ENCODE data around the gene KCNG2. TPM values are rescaled to one million over a fixed set of nuclear protein-coding genes. Genes with fewer than 3 reads are reported as not detected.

KCNG2 gene
- total RNA-seq, 1 donor, result not detected

- Histone ChIP-seq H3K79me2 (ENCODE audit: insufficient read depth, low read length) (no peaks in the 10 kb centered on the region), H3K9me3 (ENCODE audit: low read depth, low read length) (peaks cover 2% of the 10 kb centered on the region), H4K20me1 (ENCODE audit: insufficient read depth, low read length) (no peaks in the 10 kb centered on the region), H3K4me3 (ENCODE audit: insufficient read depth, low read length) (no peak overlapping the region), H2AFZ (ENCODE audit: low read length) (no peak overlapping the region), H3K36me3 (ENCODE audit: insufficient read depth, low read length) (no peaks in the 10 kb centered on the region), H3K4me2 (ENCODE audit: insufficient read depth, low read length) (no peak overlapping the region), H3K27me3 (ENCODE audit: insufficient read depth, low read length) (peaks cover 3% of the 10 kb centered on the region), H3K27ac (ENCODE audit: low read depth, low read length) (no peak overlapping the region), H3K4me1 (ENCODE audit: insufficient read depth, low read length) (no peaks in the 10 kb centered on the region)
- peak; percentile 76 for DNase-seq (ENCODE audit: insufficient read length, low spot score, missing footprints)
- TF ChIP-seq CTCF (IDR thresholded peaks at IDR 0.05; ENCODE audit: extremely low read depth, low read depth, low read length), result no peak
Measured at GRCh38 chr18:79771446-79772107, 26.2 kb upstream of the KCNG2 start.

- Histone ChIP-seq H3K27ac (ENCODE audit: low read depth, low read length) (no peak overlapping the region), H3K4me3 (ENCODE audit: insufficient read depth, low read length) (no peak overlapping the region), H3K4me2 (ENCODE audit: insufficient read depth, low read length) (no peak overlapping the region), H4K20me1 (ENCODE audit: insufficient read depth, low read length) (no peaks in the 10 kb centered on the region), H3K27me3 (ENCODE audit: insufficient read depth, low read length) (peaks cover 6% of the 10 kb centered on the region), H2AFZ (ENCODE audit: low read length) (no peak overlapping the region), H3K36me3 (ENCODE audit: insufficient read depth, low read length) (no peaks in the 10 kb centered on the region), H3K9me3 (ENCODE audit: low read depth, low read length) (peaks cover 2% of the 10 kb centered on the region), H3K79me2 (ENCODE audit: insufficient read depth, low read length) (no peaks in the 10 kb centered on the region), H3K4me1 (ENCODE audit: insufficient read depth, low read length) (no peaks in the 10 kb centered on the region)
- TF ChIP-seq CTCF (IDR thresholded peaks at IDR 0.05; ENCODE audit: extremely low read depth, low read depth, low read length), result no peak
- DNase-seq (ENCODE audit: insufficient read length, low spot score, missing footprints), result peak; percentile 86
Measured at GRCh38 chr18:79772108-79772864, 25.5 kb upstream of the KCNG2 start.

- Histone ChIP-seq H3K27ac (ENCODE audit: low read depth, low read length) (no peak overlapping the region), H4K20me1 (ENCODE audit: insufficient read depth, low read length) (no peaks in the 10 kb centered on the region), H3K4me2 (ENCODE audit: insufficient read depth, low read length) (no peak overlapping the region), H3K4me1 (ENCODE audit: insufficient read depth, low read length) (no peaks in the 10 kb centered on the region), H3K79me2 (ENCODE audit: insufficient read depth, low read length) (no peaks in the 10 kb centered on the region), H3K4me3 (ENCODE audit: insufficient read depth, low read length) (no peak overlapping the region), H3K9me3 (ENCODE audit: low read depth, low read length) (no peaks in the 10 kb centered on the region), H2AFZ (ENCODE audit: low read length) (no peak overlapping the region), H3K36me3 (ENCODE audit: insufficient read depth, low read length) (no peaks in the 10 kb centered on the region), H3K27me3 (ENCODE audit: insufficient read depth, low read length) (peaks cover 13% of the 10 kb centered on the region)
- TF ChIP-seq CTCF (IDR thresholded peaks at IDR 0.05; ENCODE audit: extremely low read depth, low read depth, low read length), result no peak
- DNase-seq (ENCODE audit: insufficient read length, low spot score, missing footprints), result peak; percentile 65
Measured at GRCh38 chr18:79772865-79773696, 24.7 kb upstream of the KCNG2 start.
